Uterus (tissue), 4 donors: ENCODE results near the gene SHISA4. TPM values are rescaled to one million over a fixed set of nuclear protein-coding genes. Genes with fewer than 3 reads are reported as not detected.
"Not testable (repeated sequence)": the region's sequence is repeated elsewhere in the genome, so short reads cannot be mapped to it uniquely, and the experiment has no call there.

Experiments used
- DNase-seq, 2 donors: peaks; one replicate each; pipeline ENCODE4 v3.0.0-alpha.2; 2019 to 2020
- H3K27ac ChIP-seq, 2 donors: fragments of 200-600 bp; sonication (generic); 1 replicate in 1 of 2; 2 replicates in 1 of 2; pipeline ENCODE4 v1.5.1; 2016 to 2018
- H3K27me3 ChIP-seq, 2 donors: fragments of 200-600 bp; sonication (generic); one replicate each; pipeline ENCODE4 v1.5.1; 2018 to 2019; ENCODE audit warnings: control low read depth in 1 of 2
- H3K36me3 ChIP-seq, 2 donors: fragments of 200-600 bp; sonication (generic); one replicate each; pipeline ENCODE4 v1.5.1; 2019; ENCODE audit warnings: control low read depth in 1 of 2
- H3K4me1 ChIP-seq, 2 donors: fragments of 200-600 bp; sonication (generic); one replicate each; pipeline ENCODE4 v1.5.1; 2018 to 2019; ENCODE audit warnings: control low read depth in 1 of 2
- H3K4me3 ChIP-seq, 2 donors: fragments of 200-600 bp; sonication (generic); 1 replicate in 1 of 2; 2 replicates in 1 of 2; pipeline ENCODE4 v1.5.1; 2018 to 2019; ENCODE audit warnings: mild to moderate bottlenecking in 1 of 2
- H3K9me3 ChIP-seq, 2 donors: fragments of 200-600 bp; sonication (generic); one replicate each; pipeline ENCODE4 v1.5.1; 2019; ENCODE audit warnings: control low read depth in 1 of 2
- POLR2A ChIP-seq, 2 donors: fragments of 450-650 bp; IDR thresholded peaks; one replicate each; pipeline ENCODE4 v1.6.1; 2016; ENCODE audit warnings: antibody characterized with exemption in 2 of 2, mild to moderate bottlenecking in 1 of 2, moderate library complexity in 1 of 2
- intact Hi-C: fragments of 100-400 bp; cut with DNase I; formaldehyde crosslinking; loops from one replicate; pipeline ENCODE4 v1.15.1; 2023; ENCODE audit warnings: low total_unique reads
- total RNA-seq, 4 donors: library from RNA; depleted of rRNA in 3 of 4; stranded (reverse); fragments of >200 nt in 3 of 4; gene quantifications; one replicate each; pipeline versions ENCODE4 v1.1.0 to v1.2.4, GENCODE V29; 2014 to 2023
- TF ChIP-seq, protein P1 (sequence below), 4 experiments: fragments of 200-600 bp in 2 of 4; fragments of 450-650 bp in 2 of 4; sonication (generic) in 2 of 4; IDR thresholded peaks; one replicate each; pipeline ENCODE4 v1.5.1; 2016 to 2019; ENCODE audit warnings: antibody characterized with exemption in 4 of 4, mild to moderate bottlenecking in 2 of 4, moderate library complexity in 1 of 4
- donor health status: DM: yes; HTN: yes; CAD: no.

Gene SHISA4
- total RNA-seq, 4 donors from 2014 or later, result 2.1 to 52.8 (median 12.0) TPM

- no peaks in the 10 kb centered on the region for H3K27me3 ChIP-seq
- TF ChIP-seq, protein P1, sequence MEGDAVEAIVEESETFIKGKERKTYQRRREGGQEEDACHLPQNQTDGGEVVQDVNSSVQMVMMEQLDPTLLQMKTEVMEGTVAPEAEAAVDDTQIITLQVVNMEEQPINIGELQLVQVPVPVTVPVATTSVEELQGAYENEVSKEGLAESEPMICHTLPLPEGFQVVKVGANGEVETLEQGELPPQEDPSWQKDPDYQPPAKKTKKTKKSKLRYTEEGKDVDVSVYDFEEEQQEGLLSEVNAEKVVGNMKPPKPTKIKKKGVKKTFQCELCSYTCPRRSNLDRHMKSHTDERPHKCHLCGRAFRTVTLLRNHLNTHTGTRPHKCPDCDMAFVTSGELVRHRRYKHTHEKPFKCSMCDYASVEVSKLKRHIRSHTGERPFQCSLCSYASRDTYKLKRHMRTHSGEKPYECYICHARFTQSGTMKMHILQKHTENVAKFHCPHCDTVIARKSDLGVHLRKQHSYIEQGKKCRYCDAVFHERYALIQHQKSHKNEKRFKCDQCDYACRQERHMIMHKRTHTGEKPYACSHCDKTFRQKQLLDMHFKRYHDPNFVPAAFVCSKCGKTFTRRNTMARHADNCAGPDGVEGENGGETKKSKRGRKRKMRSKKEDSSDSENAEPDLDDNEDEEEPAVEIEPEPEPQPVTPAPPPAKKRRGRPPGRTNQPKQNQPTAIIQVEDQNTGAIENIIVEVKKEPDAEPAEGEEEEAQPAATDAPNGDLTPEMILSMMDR (IDR thresholded peaks at IDR 0.05), result no peak
- TF ChIP-seq POLR2A (IDR thresholded peaks at IDR 0.05), result no peak
- H3K36me3 ChIP-seq, result no peaks in the 10 kb centered on the region
- DNase-seq, result no peak
- peaks cover 11 to 12% of the 10 kb centered on the region in 2 donors for H3K4me1 ChIP-seq
- intact Hi-C loops, result no loop called here
- H3K27ac ChIP-seq, result peak overlapping the region; percentile 94 to 98
- H3K4me3 ChIP-seq, result peak overlapping the region in 1 of 2 donors; percentile 60
- H3K9me3 ChIP-seq, result no peaks in the 10 kb centered on the region
Measured at GRCh38 chr1:201938440-201939035, 49.8 kb downstream of the SHISA4 start.

- peak overlapping the region; percentile 60 to 63 for H3K4me3 ChIP-seq
- no peaks in the 10 kb centered on the region for H3K9me3 ChIP-seq
- H3K27me3 ChIP-seq, result no peaks in the 10 kb centered on the region
- TF ChIP-seq POLR2A (IDR thresholded peaks at IDR 0.05), result no peak
- TF ChIP-seq, protein P1 (IDR thresholded peaks at IDR 0.05), result no peak
- intact Hi-C loops, result no loop called here
- H3K27ac ChIP-seq, result peak overlapping the region; percentile 94 to 98
- H3K4me1 ChIP-seq, result peaks cover 11 to 12% of the 10 kb centered on the region in 2 donors
- no peak for DNase-seq
- no peaks in the 10 kb centered on the region for H3K36me3 ChIP-seq
Measured at GRCh38 chr1:201939148-201939547, 50.5 kb downstream of the SHISA4 start.

DNA sequence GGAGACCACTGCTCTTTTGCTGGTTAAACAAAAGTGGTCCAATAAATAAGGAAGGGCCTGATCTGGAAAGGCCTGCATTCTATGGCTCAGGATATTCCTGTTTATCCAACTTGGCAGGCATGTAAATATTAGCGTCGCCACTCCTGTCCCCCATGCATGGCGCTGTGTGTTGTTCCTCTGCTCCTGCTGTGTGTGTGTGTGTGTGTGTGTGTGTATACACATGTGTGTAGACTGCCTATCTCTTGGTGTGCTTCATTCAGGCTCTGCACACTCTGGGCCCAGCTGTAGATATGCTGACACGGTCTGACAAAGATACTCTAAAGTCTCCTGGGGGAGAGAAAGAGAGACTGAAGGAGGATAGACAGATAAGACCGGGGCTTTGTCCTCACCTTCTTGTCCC, 50.9 kb downstream of the SHISA4 start:
- Histone ChIP-seq H3K9me3 (no peaks in the 10 kb centered on the region), H3K4me3 (peak overlapping the region; percentile 60 to 63), H3K27ac (peak overlapping the region; percentile 94 to 98), H3K27me3 (no peaks in the 10 kb centered on the region), H3K36me3 (no peaks in the 10 kb centered on the region), H3K4me1 (peaks cover 11 to 12% of the 10 kb centered on the region in 2 donors)
- DNase-seq, result no peak
- TF ChIP-seq, protein P1 (IDR thresholded peaks at IDR 0.05), result no peak
- no peak for TF ChIP-seq POLR2A (IDR thresholded peaks at IDR 0.05)
- intact Hi-C loops, result no loop called here

- peak overlapping the region; percentile 60 to 63 for H3K4me3 ChIP-seq
- peaks cover 11 to 12% of the 10 kb centered on the region in 2 donors for H3K4me1 ChIP-seq
- H3K9me3 ChIP-seq, H3K27me3 ChIP-seq, intact Hi-C loops, H3K36me3 ChIP-seq, DNase-seq: not testable (repeated sequence)
- H3K27ac ChIP-seq, result peak overlapping the region; percentile 94 to 98
Measured at GRCh38 chr1:201940316-201940715, 51.6 kb downstream of the SHISA4 start.

- Histone ChIP-seq H3K27ac (peak overlapping the region; percentile 94 to 98), H3K27me3 (no peaks in the 10 kb centered on the region), H3K36me3 (no peaks in the 10 kb centered on the region), H3K9me3 (no peaks in the 10 kb centered on the region), H3K4me3 (peak overlapping the region; percentile 60 to 63), H3K4me1 (peaks cover 9% of the 10 kb centered on the region in 2 donors)
- TF ChIP-seq, protein P1 (IDR thresholded peaks at IDR 0.05), result no peak
- peak in 1 of 2 donors; percentile 10 for TF ChIP-seq POLR2A (IDR thresholded peaks at IDR 0.05)
- peak in 1 of 2 donors; percentile 52 for DNase-seq
- intact Hi-C loops, result no loop called here
Measured at GRCh38 chr1:201941420-201942128, 52.9 kb downstream of the SHISA4 start.
